T-cell (primary cell): Measurements from ENCODE around the gene HOXB2. TPM values are rescaled to one million over a fixed set of nuclear protein-coding genes. Genes with fewer than 3 reads are reported as not detected.

Experiments
- ATAC-seq, 4 experiments: fragments of 200-7000 bp in 3 of 4; fragments of 150-1000 bp in 1 of 4; cut with Tn5 transposase; replicated peaks in 1 of 4; 1 replicate in 3 of 4; 2 replicates in 1 of 4; pipeline ENCODE4 v1.10.0; 2021; ENCODE audit warnings: moderate library complexity in 3 of 4, mild to moderate bottlenecking in 2 of 4, moderate number of reproducible peaks in 1 of 4
- CTCF ChIA-PET, 2 donors: fragments of 300-600 bp; sonication (Branson Sonifier 250); formaldehyde crosslinking; loops; one replicate each; lab custom pipeline; 2022; ENCODE audit warnings: antibody characterized with exemption in 2 of 2; lab: Charles Lee
- POLR2A ChIA-PET, 2 donors: fragments of 300-600 bp; sonication (Branson Sonifier 250); formaldehyde crosslinking; loops; one replicate each; lab custom pipeline; 2022; ENCODE audit warnings: antibody characterized with exemption in 2 of 2; lab: Charles Lee
- DNase-seq, 35 experiments: peaks; one replicate each; pipeline versions ENCODE4 v3.0.0 to v3.0.0-alpha.2; 2013 to 2023
- H3K27ac ChIP-seq: one replicate; pipeline ENCODE4 v1.5.1; 2013; ENCODE audit warnings: low read length
- H3K27me3 ChIP-seq, 2 experiments: replicated peaks in 1 of 2; 1 replicate in 1 of 2; 2 replicates in 1 of 2; pipeline versions ENCODE4 v1.6.1 to v1.7.0; 2013; ENCODE audit warnings: low read length in 1 of 2, mixed read lengths in 1 of 2; ENCODE audit not compliant: control insufficient read depth in 2 of 2, insufficient read depth in 2 of 2; ENCODE audit errors: extremely low read depth in 1 of 2
- H3K36me3 ChIP-seq, 2 donors: 1 replicate in 1 of 2; 2 replicates in 1 of 2; pipeline versions ENCODE4 v1.6.1 to v1.7.0; 2013; ENCODE audit warnings: low read length in 1 of 2; ENCODE audit not compliant: control insufficient read depth in 2 of 2, insufficient read depth in 1 of 2; ENCODE audit errors: extremely low read depth in 1 of 2
- H3K4me1 ChIP-seq, 2 experiments: 1 replicate in 1 of 2; 2 replicates in 1 of 2; pipeline versions ENCODE4 v1.6.1 to v1.7.0; 2013; ENCODE audit warnings: low read length in 2 of 2, mixed read lengths in 1 of 2; ENCODE audit not compliant: insufficient read depth in 2 of 2, control insufficient read depth in 1 of 2; ENCODE audit errors: extremely low read depth in 1 of 2
- H3K4me3 ChIP-seq, 2 donors: 1 replicate in 1 of 2; 2 replicates in 1 of 2; pipeline versions ENCODE4 v1.5.1 to v1.7.0; 2013; ENCODE audit warnings: mild to moderate bottlenecking in 2 of 2, low read length in 1 of 2, moderate library complexity in 1 of 2; ENCODE audit not compliant: control insufficient read depth in 1 of 2; ENCODE audit errors: extremely low read depth in 1 of 2
- H3K9me3 ChIP-seq: 2 replicates; pipeline ENCODE4 v1.7.0; 2013
- H3K27ac Mint-ChIP-seq, 2 donors: one replicate each; pipeline ENCODE4 v1.8.0; 2020 to 2021; ENCODE audit warnings: mild to moderate bottlenecking in 2 of 2, mixed read lengths in 2 of 2
- H3K27me3 Mint-ChIP-seq, 2 donors: one replicate each; pipeline ENCODE4 v1.8.0; 2021 to 2022; ENCODE audit warnings: mixed read lengths in 2 of 2
- H3K36me3 Mint-ChIP-seq: one replicate; pipeline ENCODE4 v1.8.0; 2021; ENCODE audit warnings: mixed read lengths
- H3K4me1 Mint-ChIP-seq, 3 donors: one replicate each; pipeline ENCODE4 v1.8.0; 2020 to 2022; ENCODE audit warnings: mixed read lengths in 3 of 3, mild to moderate bottlenecking in 1 of 3
- H3K4me3 Mint-ChIP-seq, 3 donors: one replicate each; pipeline ENCODE4 v1.8.0; 2020 to 2022; ENCODE audit warnings: mild to moderate bottlenecking in 3 of 3, mixed read lengths in 3 of 3, moderate library complexity in 3 of 3
- H3K9me3 Mint-ChIP-seq, 3 donors: one replicate each; pipeline ENCODE4 v1.8.0; 2020 to 2022; ENCODE audit warnings: mixed read lengths in 3 of 3
- WGBS: methylation state at CpG from one replicate; pipeline ENCODE4 v1.1.5; 2013; ENCODE audit warnings: missing lambda C conversion rate; ENCODE audit not compliant: insufficient coverage; 5-methylcytosine and 5-hydroxymethylcytosine counted together
- total RNA-seq, 35 experiments: library from RNA in 6 of 35; stranded (reverse) in 6 of 35; fragments of 120-200 nt in 1 of 35; gene quantifications; one replicate each; pipeline versions ENCODE4 v1.2.1 to v1.2.4 and lab custom pipeline; 2013 to 2026

The HOXB2 gene
- total RNA-seq, 5 donors from 2014 or later (not counting 1 experiment from before 2014, with no cell fraction given) = 12.1 to 37.3 (median 25.6) TPM

DNA sequence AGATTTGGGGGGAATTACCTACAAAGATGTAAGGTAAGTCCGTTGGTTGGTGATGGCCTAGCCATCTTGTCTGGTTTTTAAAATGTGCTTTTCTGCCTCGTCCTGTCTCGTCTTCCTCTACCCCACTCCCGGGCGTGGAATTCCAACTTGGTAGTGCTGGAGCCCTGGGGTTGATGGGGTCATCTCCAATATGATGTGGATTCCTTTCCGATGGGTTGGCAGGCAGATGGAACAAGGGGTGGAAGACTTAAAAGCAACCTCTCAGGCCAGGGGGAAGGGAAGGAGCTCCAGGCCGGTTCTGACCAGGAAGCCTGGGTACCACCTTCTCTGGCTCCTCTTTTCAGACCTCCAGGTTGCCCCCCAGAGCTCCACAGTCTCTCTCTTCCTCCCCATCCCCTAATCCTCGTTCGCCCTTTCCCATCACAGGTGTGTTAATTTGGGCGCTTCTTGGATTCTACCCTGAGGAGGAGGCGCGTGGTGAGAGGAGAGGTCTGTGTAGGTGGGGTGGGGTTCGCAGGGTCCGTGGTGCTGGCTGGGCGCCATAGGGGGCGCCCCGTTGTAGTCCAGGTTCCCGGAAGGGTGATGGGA is 5.1 kb upstream of the HOXB2 start:
- CTCF ChIA-PET = no interaction called here
- no peak overlapping the region for H3K27ac Mint-ChIP-seq
- H3K4me3 ChIP-seq = no peak overlapping the region

GRCh38 chr17:48549281-48549630 is 4.3 kb upstream of the HOXB2 start:
- Histone ChIP-seq H3K9me3 (no peaks in the 10 kb centered on the region), H3K4me3 (no peak overlapping the region), H3K36me3 (peaks cover 0 to 11% of the 10 kb centered on the region in 2 donors), H3K27ac (no peak overlapping the region), H3K27me3 (peaks cover 0 to 19% of the 10 kb centered on the region in 2 experiments), H3K4me1 (peaks cover 25 to 44% of the 10 kb centered on the region in 2 experiments)
- no peak for DNase-seq
- no CpG with 5 or more reads among the region's 3 CpGs for WGBS
- Mint-ChIP-seq H3K4me1 (peaks cover 30 to 39% (median 34%) of the 10 kb centered on the region in 3 donors), H3K4me3 (no peak overlapping the region), H3K27me3 (peaks cover 1 to 5% of the 10 kb centered on the region in 2 donors), H3K9me3 (no peaks in the 10 kb centered on the region), H3K27ac (peak overlapping the region in 1 of 2 donors; percentile 61), H3K36me3 (peaks cover 2% of the 10 kb centered on the region)
- POLR2A ChIA-PET = interaction anchor here in 1 of 2 donors (0.5 kb wide), 1 partner anchor 168 kb away, joined by 3 read pairs; no protein-coding TSS in a partner anchor
- CTCF ChIA-PET = interaction anchor here in 1 of 2 donors (0.5 kb wide), 1 partner anchor 36 kb away, joined by 3 read pairs; no protein-coding TSS in a partner anchor
- no peak for ATAC-seq

More for the DNA sequence above, 5.1 kb upstream of the HOXB2 start:
- ATAC-seq = no peak
- H3K36me3 Mint-ChIP-seq = peaks cover 2% of the 10 kb centered on the region
- peaks cover 2 to 7% of the 10 kb centered on the region in 2 donors for H3K27me3 Mint-ChIP-seq
- Histone ChIP-seq H3K27ac (no peak overlapping the region), H3K4me1 (peaks cover 25 to 39% of the 10 kb centered on the region in 2 experiments), H3K36me3 (peaks cover 0 to 11% of the 10 kb centered on the region in 2 donors), H3K27me3 (peaks cover 0 to 18% of the 10 kb centered on the region in 2 experiments), H3K9me3 (no peaks in the 10 kb centered on the region)
- DNase-seq = no peak
- H3K9me3 Mint-ChIP-seq = no peaks in the 10 kb centered on the region
- H3K4me1 Mint-ChIP-seq = peaks cover 30 to 42% (median 37%) of the 10 kb centered on the region in 3 donors
- no peak overlapping the region for H3K4me3 Mint-ChIP-seq
- 90% methylated on average over 8 of the region's 18 CpGs for WGBS
- POLR2A ChIA-PET = no interaction called here

- DNase-seq = no peak
- peaks cover 3 to 5% of the 10 kb centered on the region in 2 donors for H3K27me3 Mint-ChIP-seq
- H3K9me3 Mint-ChIP-seq = no peaks in the 10 kb centered on the region
- peaks cover 0 to 24% of the 10 kb centered on the region in 2 experiments for H3K27me3 ChIP-seq
- ATAC-seq = no peak
- H3K9me3 ChIP-seq = no peaks in the 10 kb centered on the region
- ChIA-PET POLR2A (interaction anchor here in 1 of 2 donors (0.5 kb wide), 1 partner anchor 169 kb away, joined by 3 read pairs; no protein-coding TSS in a partner anchor), CTCF (interaction anchor here (0.5 to 1.4 kb wide), 6 partner anchors 13 to 197 kb away, joined by 3 to 8 read pairs (median 4); no protein-coding TSS in a partner anchor)
- peaks cover 2% of the 10 kb centered on the region for H3K36me3 Mint-ChIP-seq
- peaks cover 0 to 11% of the 10 kb centered on the region in 2 donors for H3K36me3 ChIP-seq
- H3K4me3 Mint-ChIP-seq = peak overlapping the region; percentile 34 to 91 (median 56)
- peak overlapping the region; percentile 74 for H3K27ac ChIP-seq
- H3K4me1 ChIP-seq = peaks cover 25 to 44% of the 10 kb centered on the region in 2 experiments
- H3K4me1 Mint-ChIP-seq = peaks cover 34 to 42% (median 36%) of the 10 kb centered on the region in 3 donors
- WGBS = no CpG with 5 or more reads among the region's 6 CpGs
- peak overlapping the region; percentile 59 to 96 for H3K27ac Mint-ChIP-seq
- H3K4me3 ChIP-seq = no peak overlapping the region
Observed at GRCh38 chr17:48548523-48549280, 3.8 kb upstream of the HOXB2 start.

- Histone ChIP-seq H3K27ac (peak overlapping the region; percentile 74), H3K4me3 (peak overlapping the region in 1 of 2 donors; percentile 32), H3K4me1 (peaks cover 25 to 44% of the 10 kb centered on the region in 2 experiments), H3K27me3 (peaks cover 0 to 30% of the 10 kb centered on the region in 2 experiments), H3K36me3 (peaks cover 0 to 11% of the 10 kb centered on the region in 2 donors), H3K9me3 (no peaks in the 10 kb centered on the region)
- Mint-ChIP-seq H3K4me3 (peak overlapping the region; percentile 56 to 91 (median 66)), H3K27ac (peak overlapping the region; percentile 59 to 96), H3K4me1 (peaks cover 34 to 44% (median 41%) of the 10 kb centered on the region in 3 donors), H3K36me3 (peaks cover 2% of the 10 kb centered on the region), H3K9me3 (no peaks in the 10 kb centered on the region), H3K27me3 (peaks cover 5 to 6% of the 10 kb centered on the region in 2 donors)
- DNase-seq (peak in 27 of 35 experiments; percentile 22 to 76 (median 36)), ATAC-seq (no peak)
- 63% methylated on average over 11 of the region's 24 CpGs for WGBS
- ChIA-PET POLR2A (interaction anchor here (0.6 to 0.7 kb wide), 2 partner anchors 40 to 291 kb away, joined by 3 to 6 read pairs; no protein-coding TSS in a partner anchor), CTCF (interaction anchor here in 1 of 2 donors (0.6 to 1.4 kb wide), 5 partner anchors 13 to 73 kb away, joined by 3 to 8 read pairs (median 4); no protein-coding TSS in a partner anchor)
Observed at GRCh38 chr17:48547808-48548522, 3.1 kb upstream of the HOXB2 start.

DNA sequence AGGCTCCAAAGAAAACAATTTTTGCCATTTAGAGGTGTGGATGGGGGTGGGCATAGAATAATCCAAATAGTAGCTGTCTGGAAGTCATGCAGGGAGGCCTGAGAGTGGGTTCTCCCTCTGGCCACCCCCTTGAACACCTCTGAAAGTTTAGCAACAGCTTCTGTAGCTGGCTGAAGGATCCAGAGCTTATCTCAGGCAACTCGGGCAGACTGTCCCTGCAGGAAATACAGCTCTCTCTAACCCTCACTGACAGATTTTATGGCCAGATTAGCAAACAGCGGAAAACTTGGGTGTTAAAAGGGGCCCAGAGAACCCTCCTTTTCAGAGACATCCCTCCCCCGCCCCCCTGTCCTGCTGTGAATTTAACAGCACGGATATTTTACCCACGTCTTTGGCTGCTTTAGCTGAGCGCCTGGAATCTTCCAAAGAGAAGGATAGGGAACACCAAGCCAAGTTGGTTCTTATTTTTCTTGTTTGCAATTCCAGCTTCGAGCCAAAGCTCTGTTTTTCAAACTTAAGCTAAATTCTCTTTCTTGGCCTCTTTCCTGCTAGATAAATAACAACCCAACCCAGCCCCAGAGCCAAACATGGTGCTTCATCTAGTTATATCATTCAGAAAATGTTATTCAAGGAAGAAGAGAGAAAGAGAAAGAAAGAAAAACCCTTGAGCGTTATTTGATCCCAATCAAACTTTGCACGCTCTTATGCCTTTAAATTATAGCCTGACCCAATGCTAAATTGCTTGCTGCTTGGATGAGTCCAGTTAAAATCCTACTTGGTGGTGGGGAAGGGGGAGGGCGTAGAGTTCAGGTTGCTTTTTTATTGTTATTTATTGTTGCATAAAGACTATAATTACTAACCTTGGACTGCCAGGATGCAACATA is 2.3 kb upstream of the HOXB2 start:
- WGBS = 41% methylated on average over 3 of the region's 10 CpGs
- H3K27me3 ChIP-seq = peaks cover 0 to 36% of the 10 kb centered on the region in 2 experiments
- H3K27ac ChIP-seq = peak overlapping the region; percentile 49
- Mint-ChIP-seq H3K4me1 (peaks cover 39 to 49% (median 49%) of the 10 kb centered on the region in 3 donors), H3K36me3 (peaks cover 3% of the 10 kb centered on the region), H3K27ac (peak overlapping the region; percentile 59 to 96), H3K4me3 (peak overlapping the region; percentile 56 to 91 (median 66)), H3K9me3 (no peaks in the 10 kb centered on the region), H3K27me3 (peaks cover 7 to 12% of the 10 kb centered on the region in 2 donors)
- peaks cover 25 to 47% of the 10 kb centered on the region in 2 experiments for H3K4me1 ChIP-seq
- no peak for ATAC-seq
- no peak overlapping the region for H3K4me3 ChIP-seq
- peaks cover 0 to 11% of the 10 kb centered on the region in 2 donors for H3K36me3 ChIP-seq
- H3K9me3 ChIP-seq = no peaks in the 10 kb centered on the region
- POLR2A ChIA-PET = interaction anchor here (0.6 to 0.7 kb wide), 2 partner anchors 39 to 290 kb away, joined by 3 to 6 read pairs; no protein-coding TSS in a partner anchor
- peak in 1 of 35 experiments; percentile 28 for DNase-seq
- CTCF ChIA-PET = interaction anchor here (0.6 to 1.4 kb wide), 7 partner anchors 21 to 1226 kb away, joined by 3 to 8 read pairs (median 3); partner anchors contain the start of gene HOXB5 (in 1 of the 2)
